Stimulated activated CD8-positive, alpha-beta memory T cell treated with anti-CD3 and anti-CD28 coated beads, Interleukin-2, amount 100 ng/mL, for 1 hour (primary cell): ENCODE measurements around the gene MEF2C.
"Not testable (repeated sequence)": the region's sequence is repeated elsewhere in the genome, so short reads cannot be mapped to it uniquely, and the experiment has no call there.

ENCODE experiments used
- DNase-seq, 2 donors: peaks; one replicate each; pipeline ENCODE4 v3.0.0-alpha.2; 2020; ENCODE audit warnings: low read depth in 2 of 2

The MEF2C gene

GRCh38 chr5:88803309-88803708 is 79.7 kb downstream of the MEF2C start:
- DNase-seq, result no peak

- no peak for DNase-seq
Measured at GRCh38 chr5:88799938-88800535, 82.9 kb downstream of the MEF2C start.

GRCh38 chr5:88798933-88799332 is 84.1 kb downstream of the MEF2C start:
- not testable (repeated sequence) for DNase-seq

DNA sequence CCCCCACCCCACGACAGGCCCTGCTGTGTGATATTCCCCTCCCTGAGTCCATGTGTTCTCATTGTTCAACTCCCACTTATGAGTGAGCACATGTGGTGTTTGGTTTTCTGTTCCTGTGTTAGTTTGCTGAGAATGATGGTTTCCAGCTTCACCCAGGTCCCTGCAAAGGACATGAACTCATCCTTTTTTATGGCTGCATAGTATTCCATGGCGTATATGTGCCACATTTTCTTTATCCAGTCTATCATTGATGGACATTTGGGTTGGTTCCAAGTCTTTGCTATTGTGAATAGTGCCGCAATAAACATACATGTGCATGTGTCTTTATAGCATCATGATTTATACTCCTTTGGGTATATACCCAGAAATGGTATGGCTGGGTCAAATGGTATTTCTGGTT is 89.2 kb downstream of the MEF2C start:
- not testable (repeated sequence) for DNase-seq

DNA sequence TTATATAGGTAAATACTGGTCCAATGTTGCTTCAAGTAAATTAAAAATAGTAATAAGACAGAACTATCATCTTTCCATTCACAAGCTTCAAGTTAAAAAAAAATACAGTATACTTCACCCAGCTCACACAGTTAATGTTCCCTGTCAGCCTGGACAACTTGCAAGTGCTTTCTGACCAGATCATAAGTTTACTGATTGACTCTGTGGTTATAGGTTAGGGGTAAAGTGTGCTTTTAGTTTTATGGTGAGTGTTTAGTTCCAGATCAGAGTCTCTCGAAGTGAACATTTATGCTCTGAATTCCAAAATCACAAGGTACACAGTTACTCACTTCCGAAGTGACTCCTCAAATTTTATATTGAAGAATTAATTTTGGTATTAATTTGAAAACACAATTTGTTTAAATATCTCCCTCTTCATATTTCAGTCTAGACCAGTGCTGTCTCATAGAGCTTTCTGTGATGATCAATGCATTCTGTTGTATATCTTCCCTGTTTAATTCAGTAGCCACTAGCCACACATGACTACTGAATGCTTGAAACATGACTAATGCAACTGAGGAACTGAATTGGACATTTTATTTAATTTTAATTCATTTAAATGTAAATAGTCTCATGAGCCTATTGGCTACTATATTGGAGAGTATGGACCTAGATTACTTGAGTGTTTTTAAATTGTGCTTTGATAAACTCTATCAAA is 90.7 kb downstream of the MEF2C start:
- no peak for DNase-seq

DNA sequence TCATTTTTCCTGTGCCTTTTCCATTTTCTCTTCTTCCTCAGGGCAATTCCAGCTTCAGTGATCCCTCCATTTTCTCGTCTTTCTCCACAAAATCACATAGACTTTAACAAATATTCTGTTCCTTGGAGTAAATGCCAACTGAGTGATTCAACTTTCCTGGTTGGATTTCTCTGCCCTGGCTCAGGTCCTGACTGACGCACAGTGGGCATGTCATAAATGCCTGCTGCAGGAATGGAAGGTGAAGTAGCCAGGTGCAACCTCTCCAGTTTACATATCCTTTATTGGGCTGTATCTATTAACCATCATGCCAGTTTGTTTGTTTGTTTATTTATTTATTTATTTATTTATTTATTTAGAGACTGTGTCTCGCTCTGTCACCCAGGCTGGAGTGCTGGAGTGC is 95.1 kb downstream of the MEF2C start:
- DNase-seq, result no peak

GRCh38 chr5:88786789-88787188 is 96.2 kb downstream of the MEF2C start:
- no peak for DNase-seq

- DNase-seq, result no peak
Measured at GRCh38 chr5:88785746-88786565, 97.0 kb downstream of the MEF2C start.

GRCh38 chr5:88782571-88782970 is 100.4 kb downstream of the MEF2C start:
- no peak for DNase-seq

- DNase-seq, result no peak
Measured at GRCh38 chr5:88780736-88781135, 102.2 kb downstream of the MEF2C start.

DNA sequence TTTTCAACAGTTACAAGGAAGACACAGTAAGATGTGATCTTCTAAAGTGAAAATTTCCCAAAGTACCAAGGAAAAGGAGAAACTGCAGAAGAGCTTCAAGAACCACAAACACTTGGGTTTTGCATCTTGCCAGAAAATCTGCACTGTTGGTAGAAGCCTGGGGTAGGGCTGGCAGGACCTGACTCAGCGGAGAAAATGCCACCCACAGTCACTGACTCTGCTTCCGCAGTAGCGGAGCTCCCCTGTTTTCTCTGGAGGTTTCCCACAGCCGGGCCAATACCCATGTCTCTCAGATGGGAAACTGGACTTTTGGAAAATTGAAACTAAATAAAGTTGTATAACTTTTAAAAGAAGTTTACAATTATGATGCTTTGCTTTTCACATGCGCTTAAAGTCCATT is 104.2 kb downstream of the MEF2C start:
- no peak for DNase-seq

DNA sequence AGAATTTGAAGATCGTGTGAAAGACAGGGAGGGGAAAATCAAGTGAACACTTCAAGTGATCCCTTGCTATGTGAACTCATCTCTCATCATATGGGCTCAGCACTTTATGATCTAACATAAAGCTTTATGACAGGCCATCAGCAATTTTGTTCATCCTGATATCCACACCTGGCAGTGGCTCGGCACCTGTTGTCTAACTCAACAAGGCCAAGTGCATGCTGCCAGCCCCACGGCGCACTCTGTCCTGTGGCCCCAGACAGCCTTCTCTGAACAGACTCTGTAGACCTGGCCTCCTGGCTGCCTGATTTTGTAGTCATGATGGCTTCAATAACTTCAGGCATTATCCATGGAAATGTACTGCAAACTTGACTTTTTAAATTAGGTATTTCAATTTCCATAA is 106.3 kb downstream of the MEF2C start:
- no peak for DNase-seq

DNA sequence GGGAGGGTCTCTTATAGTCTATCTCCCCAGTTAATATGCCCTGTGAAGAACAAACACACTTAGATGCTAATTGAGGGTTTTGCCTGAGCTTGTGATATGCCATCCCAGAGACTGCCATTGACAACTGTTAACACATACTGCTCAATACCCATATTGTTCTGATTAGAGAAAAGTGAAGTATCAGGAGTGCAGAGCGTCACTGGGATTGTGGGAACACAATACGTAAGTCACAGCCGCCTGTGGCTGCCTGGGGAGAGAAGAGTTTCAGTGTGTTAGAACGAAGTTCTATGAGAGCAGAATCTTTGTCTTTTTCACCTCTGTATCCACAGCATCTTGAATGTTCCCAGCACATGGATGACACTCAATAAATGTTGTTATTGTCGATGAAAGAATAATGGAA is 110.2 kb downstream of the MEF2C start:
- DNase-seq, result no peak

GRCh38 chr5:88772047-88772446 is 110.9 kb downstream of the MEF2C start:
- DNase-seq, result no peak

- no peak for DNase-seq
Measured at GRCh38 chr5:88770276-88771257, 112.4 kb downstream of the MEF2C start.

- DNase-seq, result no peak
Measured at GRCh38 chr5:88769165-88769564, 113.8 kb downstream of the MEF2C start.

- DNase-seq, result no peak
Measured at GRCh38 chr5:88768411-88768810, 114.6 kb downstream of the MEF2C start.

DNA sequence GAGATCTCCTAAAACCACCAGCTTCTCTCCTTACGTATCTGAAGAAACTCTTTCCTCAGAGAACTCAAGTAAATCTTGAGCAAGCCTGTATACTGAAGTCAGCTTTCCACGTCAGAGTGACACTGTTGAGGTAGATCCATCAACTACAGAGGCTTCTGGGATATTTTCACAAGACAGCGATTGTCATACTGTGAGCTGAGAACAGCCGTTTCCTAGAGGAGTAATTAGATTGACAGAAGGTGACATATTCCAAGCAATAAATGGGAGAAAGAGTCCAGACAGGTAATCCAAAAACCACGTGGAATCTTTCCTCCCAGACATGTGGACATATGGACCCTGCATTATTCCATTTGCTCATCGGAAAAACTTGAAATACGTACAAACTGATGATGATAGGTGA is 117.2 kb downstream of the MEF2C start:
- DNase-seq, result no peak

GRCh38 chr5:88765171-88765570 is 117.8 kb downstream of the MEF2C start:
- DNase-seq, result no peak

GRCh38 chr5:88761939-88762338 is 121.0 kb downstream of the MEF2C start:
- no peak for DNase-seq

DNA sequence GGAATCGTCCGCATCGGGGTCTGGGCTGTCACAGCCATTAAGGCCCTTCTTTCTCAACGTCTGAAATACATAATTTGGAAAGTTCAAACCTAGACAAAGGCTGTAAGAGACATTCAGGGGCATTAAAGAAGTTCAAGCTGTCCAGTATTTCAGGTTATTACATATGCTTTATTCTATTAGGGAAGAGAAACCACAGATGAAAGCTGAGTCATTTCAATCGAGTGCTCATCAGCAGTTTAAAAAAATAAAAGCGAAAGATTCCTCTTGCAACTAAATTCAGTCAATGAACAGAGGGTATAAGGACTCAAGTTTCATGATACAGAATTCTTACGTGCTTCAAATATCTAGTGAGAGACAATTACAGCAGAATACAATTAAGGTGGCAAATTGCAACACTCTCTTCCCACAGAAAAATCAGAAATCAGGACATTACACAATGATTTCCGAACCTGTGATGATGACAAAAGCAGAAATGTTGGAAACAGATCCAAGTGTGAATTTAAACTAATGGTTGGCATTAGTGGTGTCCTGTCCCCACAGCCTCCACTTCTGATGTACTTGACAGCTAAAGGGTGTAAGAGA is 121.6 kb downstream of the MEF2C start:
- DNase-seq, result no peak
